ENCODE data around the gene CEP95.

DNA sequence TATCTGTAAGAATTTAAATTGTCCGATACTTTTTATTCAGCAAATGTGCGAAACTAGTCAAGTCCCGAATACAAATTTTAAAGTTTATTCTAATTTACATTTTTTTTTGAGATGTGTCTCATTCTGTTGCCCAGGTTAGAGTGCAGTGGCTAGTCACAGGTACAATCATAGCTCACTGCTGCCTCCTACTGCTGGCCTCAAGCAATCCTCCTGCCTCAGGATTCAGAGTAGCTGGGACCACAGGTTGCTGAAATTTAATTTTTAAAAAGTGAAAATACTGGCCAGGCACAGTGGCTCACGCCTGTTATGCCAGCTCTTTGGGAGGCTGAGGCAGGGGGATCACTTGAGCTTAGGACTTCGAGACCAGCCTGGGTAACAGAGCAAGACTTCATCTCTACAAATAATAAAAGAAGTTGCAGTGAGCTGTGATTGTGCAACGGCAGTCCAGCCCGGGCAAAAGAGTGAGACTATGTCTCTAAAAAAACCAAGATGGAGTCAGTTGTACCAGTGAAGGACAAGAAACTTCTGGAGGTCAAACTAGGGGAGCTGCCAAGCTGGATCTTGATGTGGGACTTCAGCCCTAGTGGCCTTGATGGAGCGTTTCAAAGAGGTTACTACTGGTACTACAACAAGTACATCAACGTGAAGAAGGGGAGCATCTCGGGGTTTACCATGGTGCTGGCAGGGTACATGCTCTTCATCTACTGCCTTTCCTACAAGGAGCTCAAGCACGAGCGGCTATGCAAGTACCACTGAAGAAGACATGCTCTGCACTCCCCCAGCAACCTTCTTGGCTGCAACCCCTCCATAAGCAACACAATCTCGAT is 15.5 kb upstream of the CEP95 start:
- TF ChIP-seq, protein P1, sequence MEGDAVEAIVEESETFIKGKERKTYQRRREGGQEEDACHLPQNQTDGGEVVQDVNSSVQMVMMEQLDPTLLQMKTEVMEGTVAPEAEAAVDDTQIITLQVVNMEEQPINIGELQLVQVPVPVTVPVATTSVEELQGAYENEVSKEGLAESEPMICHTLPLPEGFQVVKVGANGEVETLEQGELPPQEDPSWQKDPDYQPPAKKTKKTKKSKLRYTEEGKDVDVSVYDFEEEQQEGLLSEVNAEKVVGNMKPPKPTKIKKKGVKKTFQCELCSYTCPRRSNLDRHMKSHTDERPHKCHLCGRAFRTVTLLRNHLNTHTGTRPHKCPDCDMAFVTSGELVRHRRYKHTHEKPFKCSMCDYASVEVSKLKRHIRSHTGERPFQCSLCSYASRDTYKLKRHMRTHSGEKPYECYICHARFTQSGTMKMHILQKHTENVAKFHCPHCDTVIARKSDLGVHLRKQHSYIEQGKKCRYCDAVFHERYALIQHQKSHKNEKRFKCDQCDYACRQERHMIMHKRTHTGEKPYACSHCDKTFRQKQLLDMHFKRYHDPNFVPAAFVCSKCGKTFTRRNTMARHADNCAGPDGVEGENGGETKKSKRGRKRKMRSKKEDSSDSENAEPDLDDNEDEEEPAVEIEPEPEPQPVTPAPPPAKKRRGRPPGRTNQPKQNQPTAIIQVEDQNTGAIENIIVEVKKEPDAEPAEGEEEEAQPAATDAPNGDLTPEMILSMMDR (IDR thresholded peaks at IDR 0.05; ENCODE audit: low read depth, low read length) = peak; percentile 69
- no peak for TF ChIP-seq POLR2A (IDR thresholded peaks at IDR 0.05; ENCODE audit: extremely low read depth, insufficient read length)
- TF ChIP-seq, protein P2, sequence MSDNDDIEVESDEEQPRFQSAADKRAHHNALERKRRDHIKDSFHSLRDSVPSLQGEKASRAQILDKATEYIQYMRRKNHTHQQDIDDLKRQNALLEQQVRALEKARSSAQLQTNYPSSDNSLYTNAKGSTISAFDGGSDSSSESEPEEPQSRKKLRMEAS (IDR thresholded peaks at IDR 0.05; ENCODE audit: low read depth, low read length) = no peak

Measured in NB4 (cell line).